ENCODE measurements around the gene HOXB3.

- TF ChIP-seq POLR2A (IDR thresholded peaks at IDR 0.05; ENCODE audit: low read length) (no peak), GATA1 (IDR thresholded peaks at IDR 0.05; ENCODE audit: low read depth, low read length) (no peak)
Measured at GRCh38 chr17:48539177-48539576, 50.9 kb downstream of the HOXB3 start.
